Measurements from ENCODE around the gene HTR2C.

DNA sequence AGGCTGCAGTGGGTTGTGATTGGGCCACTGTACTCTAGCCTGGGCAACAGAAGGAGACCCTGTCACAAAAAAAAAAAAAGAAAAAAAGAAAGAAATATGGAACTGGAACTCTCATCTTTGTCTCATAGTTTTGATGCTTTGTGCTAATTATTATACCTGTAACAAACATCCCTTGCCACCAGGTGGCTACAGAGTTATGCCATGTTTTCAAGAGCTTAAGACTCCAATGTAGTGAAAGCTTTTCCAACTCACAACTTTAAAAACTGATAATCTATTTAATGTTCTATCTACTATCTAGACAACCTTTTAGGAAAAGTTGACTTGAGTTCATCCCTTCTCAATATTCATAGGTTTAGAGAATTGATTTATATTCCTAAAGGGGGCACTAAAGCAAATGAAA is 42.4 kb downstream of the HTR2C start:
- TF ChIP-seq POLR2A (IDR thresholded peaks at IDR 0.05), result no peak
- TF ChIP-seq, protein P1, sequence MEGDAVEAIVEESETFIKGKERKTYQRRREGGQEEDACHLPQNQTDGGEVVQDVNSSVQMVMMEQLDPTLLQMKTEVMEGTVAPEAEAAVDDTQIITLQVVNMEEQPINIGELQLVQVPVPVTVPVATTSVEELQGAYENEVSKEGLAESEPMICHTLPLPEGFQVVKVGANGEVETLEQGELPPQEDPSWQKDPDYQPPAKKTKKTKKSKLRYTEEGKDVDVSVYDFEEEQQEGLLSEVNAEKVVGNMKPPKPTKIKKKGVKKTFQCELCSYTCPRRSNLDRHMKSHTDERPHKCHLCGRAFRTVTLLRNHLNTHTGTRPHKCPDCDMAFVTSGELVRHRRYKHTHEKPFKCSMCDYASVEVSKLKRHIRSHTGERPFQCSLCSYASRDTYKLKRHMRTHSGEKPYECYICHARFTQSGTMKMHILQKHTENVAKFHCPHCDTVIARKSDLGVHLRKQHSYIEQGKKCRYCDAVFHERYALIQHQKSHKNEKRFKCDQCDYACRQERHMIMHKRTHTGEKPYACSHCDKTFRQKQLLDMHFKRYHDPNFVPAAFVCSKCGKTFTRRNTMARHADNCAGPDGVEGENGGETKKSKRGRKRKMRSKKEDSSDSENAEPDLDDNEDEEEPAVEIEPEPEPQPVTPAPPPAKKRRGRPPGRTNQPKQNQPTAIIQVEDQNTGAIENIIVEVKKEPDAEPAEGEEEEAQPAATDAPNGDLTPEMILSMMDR (IDR thresholded peaks at IDR 0.05), result peak in 4 of 6 experiments; percentile 11 to 39 (median 14)
